ENCODE measurements around the gene DMRTC2. TPM values are rescaled to one million over a fixed set of nuclear protein-coding genes. Genes with fewer than 3 reads are reported as not detected.

DMRTC2 gene
- total and polyA plus RNA-seq, 7 experiments from 2014 or later: 0.12 TPM; not detected in 6

- DNase-seq (no peak), ATAC-seq (no peak)
- H3K4me3 Mint-ChIP-seq: peak overlapping the region in 3 of 10 donors; percentile 7 to 30 (median 7)
- H3K27me3 Mint-ChIP-seq: peaks cover 0 to 7% (median 2%) of the 10 kb centered on the region in 5 donors
- peak overlapping the region in 5 of 9 donors; percentile 2 to 79 (median 21) for H3K27ac Mint-ChIP-seq
- H3K36me3 ChIP-seq (ENCODE audit: control insufficient read depth in 2 of 3, insufficient read depth in 3 of 3, low read length in 3 of 3): no peaks in the 10 kb centered on the region
- H3K4me1 ChIP-seq (ENCODE audit: control insufficient read depth in 2 of 2, insufficient read depth in 2 of 2, low read length in 2 of 2): no peaks in the 10 kb centered on the region
- ChIA-PET POLR2A (no interaction called here), CTCF (interaction anchor here (1.2 to 1.6 kb wide), 3 partner anchors 7 to 18 kb away, joined by 4 to 6 read pairs (median 4); no protein-coding TSS in a partner anchor)
- intact Hi-C loops (cut with micrococcal nuclease): no loop called here
- no peaks in the 10 kb centered on the region for H3K27me3 ChIP-seq (ENCODE audit: control insufficient read depth in 2 of 2, insufficient read depth in 2 of 2, low read length in 2 of 2)
- no peak overlapping the region for H3K27ac ChIP-seq (ENCODE audit: low read depth, low read length)
- no peak overlapping the region for H3K4me3 ChIP-seq (ENCODE audit: low read length)
- peaks cover 0 to 34% (median 29%) of the 10 kb centered on the region in 7 donors for H3K4me1 Mint-ChIP-seq
- H3K36me3 Mint-ChIP-seq: peaks cover 0 to 4% (median 0%) of the 10 kb centered on the region in 5 donors
- no peaks in the 10 kb centered on the region for H3K9me3 ChIP-seq (ENCODE audit: control insufficient read depth in 2 of 3, low read length in 3 of 3)
- peaks cover 0 to 4% (median 0%) of the 10 kb centered on the region in 11 donors for H3K9me3 Mint-ChIP-seq
Observed at GRCh38 chr19:41802770-41803169, 42.1 kb upstream of the DMRTC2 start.

- DNase-seq (peak in 2 of 9 donors; percentile 5 to 13), ATAC-seq (peak; percentile 58)
- Histone ChIP-seq H3K27me3 (ENCODE audit: control insufficient read depth in 2 of 2, insufficient read depth in 2 of 2, low read length in 2 of 2) (no peaks in the 10 kb centered on the region), H3K9me3 (ENCODE audit: control insufficient read depth in 2 of 3, low read length in 3 of 3) (no peaks in the 10 kb centered on the region), H3K4me3 (ENCODE audit: low read length) (no peak overlapping the region), H3K27ac (ENCODE audit: low read depth, low read length) (no peak overlapping the region), H3K36me3 (ENCODE audit: control insufficient read depth in 2 of 3, insufficient read depth in 3 of 3, low read length in 3 of 3) (no peaks in the 10 kb centered on the region), H3K4me1 (ENCODE audit: control insufficient read depth in 2 of 2, insufficient read depth in 2 of 2, low read length in 2 of 2) (no peaks in the 10 kb centered on the region)
- H3K4me1 Mint-ChIP-seq: peaks cover 0 to 34% (median 31%) of the 10 kb centered on the region in 7 donors
- POLR2A ChIA-PET: no interaction called here
- H3K9me3 Mint-ChIP-seq: peaks cover 0 to 4% (median 0%) of the 10 kb centered on the region in 11 donors
- CTCF ChIA-PET: interaction anchor here (0.6 to 1.2 kb wide), 3 partner anchors 9 to 194 kb away, joined by 3 to 4 read pairs (median 3); no protein-coding TSS in a partner anchor
- peaks cover 0 to 10% (median 8%) of the 10 kb centered on the region in 5 donors for H3K27me3 Mint-ChIP-seq
- peaks cover 0 to 4% (median 0%) of the 10 kb centered on the region in 5 donors for H3K36me3 Mint-ChIP-seq
- H3K27ac Mint-ChIP-seq: peak overlapping the region in 6 of 9 donors; percentile 18 to 86 (median 64)
- intact Hi-C loops (cut with micrococcal nuclease): no loop called here
- H3K4me3 Mint-ChIP-seq: peak overlapping the region in 7 of 10 donors; percentile 8 to 58 (median 29)
Observed at GRCh38 chr19:41804336-41804735, 40.5 kb upstream of the DMRTC2 start.

GRCh38 chr19:41807176-41807575, 37.7 kb upstream of the DMRTC2 start:
- CTCF ChIA-PET: no interaction called here
- H3K36me3 ChIP-seq (ENCODE audit: control insufficient read depth in 2 of 3, insufficient read depth in 3 of 3, low read length in 3 of 3): no peaks in the 10 kb centered on the region
- Mint-ChIP-seq H3K27ac (no peak overlapping the region), H3K4me3 (no peak overlapping the region), H3K27me3 (peaks cover 0 to 10% (median 8%) of the 10 kb centered on the region in 5 donors), H3K4me1 (peaks cover 0 to 30% (median 25%) of the 10 kb centered on the region in 7 donors), H3K36me3 (peaks cover 0 to 4% (median 0%) of the 10 kb centered on the region in 5 donors), H3K9me3 (no peaks in the 10 kb centered on the region)
- DNase-seq (no peak), ATAC-seq (no peak)
- intact Hi-C loops (cut with micrococcal nuclease): no loop called here
- no peak overlapping the region for H3K4me3 ChIP-seq (ENCODE audit: low read length)
- no peaks in the 10 kb centered on the region for H3K27me3 ChIP-seq (ENCODE audit: control insufficient read depth in 2 of 2, insufficient read depth in 2 of 2, low read length in 2 of 2)
- H3K4me1 ChIP-seq (ENCODE audit: control insufficient read depth in 2 of 2, insufficient read depth in 2 of 2, low read length in 2 of 2): no peaks in the 10 kb centered on the region
- H3K9me3 ChIP-seq (ENCODE audit: control insufficient read depth in 2 of 3, low read length in 3 of 3): no peaks in the 10 kb centered on the region
- POLR2A ChIA-PET: no interaction called here
- H3K27ac ChIP-seq (ENCODE audit: low read depth, low read length): no peak overlapping the region

GRCh38 chr19:41808663-41809566, 35.9 kb upstream of the DMRTC2 start:
- Histone ChIP-seq H3K9me3 (ENCODE audit: control insufficient read depth in 2 of 3, low read length in 3 of 3) (no peaks in the 10 kb centered on the region), H3K36me3 (ENCODE audit: control insufficient read depth in 2 of 3, insufficient read depth in 3 of 3, low read length in 3 of 3) (no peaks in the 10 kb centered on the region), H3K4me3 (ENCODE audit: low read length) (no peak overlapping the region), H3K27me3 (ENCODE audit: control insufficient read depth in 2 of 2, insufficient read depth in 2 of 2, low read length in 2 of 2) (no peaks in the 10 kb centered on the region), H3K27ac (ENCODE audit: low read depth, low read length) (no peak overlapping the region), H3K4me1 (ENCODE audit: control insufficient read depth in 2 of 2, insufficient read depth in 2 of 2, low read length in 2 of 2) (no peaks in the 10 kb centered on the region)
- ATAC-seq (peak; percentile 69), DNase-seq (no peak)
- intact Hi-C loops (cut with micrococcal nuclease): no loop called here
- H3K4me1 Mint-ChIP-seq: peaks cover 0 to 25% (median 16%) of the 10 kb centered on the region in 7 donors
- peaks cover 0 to 9% (median 5%) of the 10 kb centered on the region in 5 donors for H3K27me3 Mint-ChIP-seq
- no peaks in the 10 kb centered on the region for H3K36me3 Mint-ChIP-seq
- H3K9me3 Mint-ChIP-seq: no peaks in the 10 kb centered on the region
- H3K27ac Mint-ChIP-seq: no peak overlapping the region
- CTCF ChIA-PET: interaction anchor here (0.6 kb wide), 1 partner anchor 56 kb away, joined by 6 read pairs; no protein-coding TSS in a partner anchor
- no peak overlapping the region for H3K4me3 Mint-ChIP-seq
- POLR2A ChIA-PET: no interaction called here

- Mint-ChIP-seq H3K4me3 (no peak overlapping the region), H3K4me1 (peaks cover 11 to 24% (median 16%) of the 10 kb centered on the region in 7 donors), H3K27ac (peak overlapping the region in 1 of 9 donors; percentile 19), H3K27me3 (peaks cover 0 to 9% (median 5%) of the 10 kb centered on the region in 5 donors), H3K36me3 (no peaks in the 10 kb centered on the region), H3K9me3 (no peaks in the 10 kb centered on the region)
- no peak overlapping the region for H3K27ac ChIP-seq (ENCODE audit: low read depth, low read length)
- no peaks in the 10 kb centered on the region for H3K4me1 ChIP-seq (ENCODE audit: control insufficient read depth in 2 of 2, insufficient read depth in 2 of 2, low read length in 2 of 2)
- DNase-seq (no peak), ATAC-seq (no peak)
- ChIA-PET CTCF (no interaction called here), POLR2A (no interaction called here)
- no peaks in the 10 kb centered on the region for H3K36me3 ChIP-seq (ENCODE audit: control insufficient read depth in 2 of 3, insufficient read depth in 3 of 3, low read length in 3 of 3)
- H3K4me3 ChIP-seq (ENCODE audit: low read length): no peak overlapping the region
- intact Hi-C loops (cut with micrococcal nuclease): no loop called here
- no peaks in the 10 kb centered on the region for H3K9me3 ChIP-seq (ENCODE audit: control insufficient read depth in 2 of 3, low read length in 3 of 3)
- no peaks in the 10 kb centered on the region for H3K27me3 ChIP-seq (ENCODE audit: control insufficient read depth in 2 of 2, insufficient read depth in 2 of 2, low read length in 2 of 2)
Observed at GRCh38 chr19:41810301-41810700, 34.5 kb upstream of the DMRTC2 start.

GRCh38 chr19:41811036-41811435, 33.8 kb upstream of the DMRTC2 start:
- Histone ChIP-seq H3K27ac (ENCODE audit: low read depth, low read length) (no peak overlapping the region), H3K4me1 (ENCODE audit: control insufficient read depth in 2 of 2, insufficient read depth in 2 of 2, low read length in 2 of 2) (no peaks in the 10 kb centered on the region), H3K36me3 (ENCODE audit: control insufficient read depth in 2 of 3, insufficient read depth in 3 of 3, low read length in 3 of 3) (no peaks in the 10 kb centered on the region), H3K4me3 (ENCODE audit: low read length) (no peak overlapping the region), H3K9me3 (ENCODE audit: control insufficient read depth in 2 of 3, low read length in 3 of 3) (no peaks in the 10 kb centered on the region), H3K27me3 (ENCODE audit: control insufficient read depth in 2 of 2, insufficient read depth in 2 of 2, low read length in 2 of 2) (no peaks in the 10 kb centered on the region)
- no peak overlapping the region for H3K27ac Mint-ChIP-seq
- H3K36me3 Mint-ChIP-seq: no peaks in the 10 kb centered on the region
- H3K4me3 Mint-ChIP-seq: no peak overlapping the region
- ChIA-PET CTCF (no interaction called here), POLR2A (no interaction called here)
- intact Hi-C loops (cut with micrococcal nuclease): no loop called here
- peak; percentile 77 for ATAC-seq
- H3K4me1 Mint-ChIP-seq: peaks cover 9 to 20% (median 13%) of the 10 kb centered on the region in 7 donors
- no peaks in the 10 kb centered on the region for H3K9me3 Mint-ChIP-seq
- no peak for DNase-seq
- peaks cover 0 to 8% (median 4%) of the 10 kb centered on the region in 5 donors for H3K27me3 Mint-ChIP-seq
